Peyer's patch (tissue), 4 donors: ENCODE data around the gene MAPT. TPM values are rescaled to one million over a fixed set of nuclear protein-coding genes. Genes with fewer than 3 reads are reported as not detected.

Source experiments
- DNase-seq, 3 donors: peaks; one replicate each; pipeline ENCODE4 v3.0.0-alpha.2; 2017 to 2019
- H3K27ac ChIP-seq, 4 donors: fragments of 200-600 bp; sonication (generic); one replicate each; pipeline ENCODE4 v1.5.1; 2016 to 2019
- H3K27me3 ChIP-seq, 2 donors: fragments of 200-600 bp; sonication (generic); one replicate each; pipeline ENCODE4 v1.5.1; 2019
- H3K36me3 ChIP-seq, 3 donors: fragments of 200-600 bp; sonication (generic); one replicate each; pipeline ENCODE4 v1.5.1; 2016 to 2019
- H3K4me1 ChIP-seq, 4 donors: fragments of 200-600 bp; sonication (generic); one replicate each; pipeline ENCODE4 v1.5.1; 2016 to 2019
- H3K4me3 ChIP-seq, 4 donors: fragments of 200-600 bp; sonication (generic); 1 replicate in 3 of 4; 2 replicates in 1 of 4; pipeline ENCODE4 v1.5.1; 2016 to 2019; ENCODE audit warnings: mild to moderate bottlenecking in 1 of 4
- H3K9me3 ChIP-seq, 4 donors: fragments of 200-600 bp; sonication (generic); one replicate each; pipeline ENCODE4 v1.5.1; 2016 to 2019; ENCODE audit warnings: mild to moderate bottlenecking in 1 of 4
- POLR2A ChIP-seq, 2 donors: fragments of 450-650 bp; IDR thresholded peaks; one replicate each; pipeline ENCODE4 v1.5.1; 2017; ENCODE audit warnings: antibody characterized with exemption in 2 of 2, mild to moderate bottlenecking in 2 of 2, moderate library complexity in 2 of 2
- total RNA-seq, 4 donors: library from RNA; depleted of rRNA; stranded (reverse); fragments of >200 nt; gene quantifications; one replicate each; pipeline ENCODE4 v1.1.0, GENCODE V29; 2016
- TF ChIP-seq, protein P1 (sequence below), 6 experiments: fragments of 450-650 bp in 4 of 6; fragments of 200-600 bp in 2 of 6; sonication (generic) in 1 of 6; IDR thresholded peaks; one replicate each; pipeline ENCODE4 v1.5.1; 2017 to 2019; ENCODE audit warnings: antibody characterized with exemption in 6 of 6, mild to moderate bottlenecking in 3 of 6, moderate library complexity in 1 of 6

Gene MAPT
- total RNA-seq, 4 donors from 2014 or later: 0.35 to 1.6 (median 0.94) TPM; not detected in 1

DNA sequence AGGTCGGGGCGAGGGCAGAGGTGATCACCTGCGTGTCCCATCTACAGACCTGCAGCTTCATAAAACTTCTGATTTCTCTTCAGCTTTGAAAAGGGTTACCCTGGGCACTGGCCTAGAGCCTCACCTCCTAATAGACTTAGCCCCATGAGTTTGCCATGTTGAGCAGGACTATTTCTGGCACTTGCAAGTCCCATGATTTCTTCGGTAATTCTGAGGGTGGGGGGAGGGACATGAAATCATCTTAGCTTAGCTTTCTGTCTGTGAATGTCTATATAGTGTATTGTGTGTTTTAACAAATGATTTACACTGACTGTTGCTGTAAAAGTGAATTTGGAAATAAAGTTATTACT, 133.6 kb downstream of the MAPT start:
- Histone ChIP-seq H3K27me3 (no peaks in the 10 kb centered on the region), H3K4me1 (no peaks in the 10 kb centered on the region), H3K27ac (no peak overlapping the region), H3K4me3 (no peak overlapping the region), H3K9me3 (no peaks in the 10 kb centered on the region), H3K36me3 (peaks cover 0 to 64% (median 0%) of the 10 kb centered on the region in 3 donors)
- no peak for TF ChIP-seq POLR2A (IDR thresholded peaks at IDR 0.05)
- TF ChIP-seq, protein P1, sequence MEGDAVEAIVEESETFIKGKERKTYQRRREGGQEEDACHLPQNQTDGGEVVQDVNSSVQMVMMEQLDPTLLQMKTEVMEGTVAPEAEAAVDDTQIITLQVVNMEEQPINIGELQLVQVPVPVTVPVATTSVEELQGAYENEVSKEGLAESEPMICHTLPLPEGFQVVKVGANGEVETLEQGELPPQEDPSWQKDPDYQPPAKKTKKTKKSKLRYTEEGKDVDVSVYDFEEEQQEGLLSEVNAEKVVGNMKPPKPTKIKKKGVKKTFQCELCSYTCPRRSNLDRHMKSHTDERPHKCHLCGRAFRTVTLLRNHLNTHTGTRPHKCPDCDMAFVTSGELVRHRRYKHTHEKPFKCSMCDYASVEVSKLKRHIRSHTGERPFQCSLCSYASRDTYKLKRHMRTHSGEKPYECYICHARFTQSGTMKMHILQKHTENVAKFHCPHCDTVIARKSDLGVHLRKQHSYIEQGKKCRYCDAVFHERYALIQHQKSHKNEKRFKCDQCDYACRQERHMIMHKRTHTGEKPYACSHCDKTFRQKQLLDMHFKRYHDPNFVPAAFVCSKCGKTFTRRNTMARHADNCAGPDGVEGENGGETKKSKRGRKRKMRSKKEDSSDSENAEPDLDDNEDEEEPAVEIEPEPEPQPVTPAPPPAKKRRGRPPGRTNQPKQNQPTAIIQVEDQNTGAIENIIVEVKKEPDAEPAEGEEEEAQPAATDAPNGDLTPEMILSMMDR (IDR thresholded peaks at IDR 0.05): no peak
- DNase-seq: no peak

DNA sequence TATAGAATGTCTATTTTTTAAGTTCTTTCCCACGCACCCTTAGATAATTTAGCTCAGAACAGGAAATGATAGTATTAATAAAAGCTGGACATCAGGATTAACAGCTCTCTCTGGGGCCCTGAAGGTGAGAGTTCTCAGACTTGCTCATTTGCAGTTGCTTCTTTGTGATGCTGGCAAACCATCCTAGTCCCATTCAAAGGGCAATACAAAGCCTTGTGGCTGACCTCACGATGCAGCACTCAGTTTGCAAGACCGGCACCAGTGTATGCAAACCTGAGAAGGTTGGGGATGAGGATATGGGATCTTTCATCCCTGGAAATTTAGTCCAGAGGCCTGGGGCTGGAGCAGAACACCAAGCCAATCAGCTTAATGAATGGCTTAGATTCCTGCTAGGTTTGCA, 134.0 kb downstream of the MAPT start:
- H3K4me3 ChIP-seq: no peak overlapping the region
- H3K36me3 ChIP-seq: peaks cover 0 to 68% (median 0%) of the 10 kb centered on the region in 3 donors
- TF ChIP-seq, protein P1 (IDR thresholded peaks at IDR 0.05): no peak
- no peak for TF ChIP-seq POLR2A (IDR thresholded peaks at IDR 0.05)
- no peaks in the 10 kb centered on the region for H3K27me3 ChIP-seq
- no peaks in the 10 kb centered on the region for H3K9me3 ChIP-seq
- H3K4me1 ChIP-seq: no peaks in the 10 kb centered on the region
- no peak for DNase-seq
- H3K27ac ChIP-seq: no peak overlapping the region

DNA sequence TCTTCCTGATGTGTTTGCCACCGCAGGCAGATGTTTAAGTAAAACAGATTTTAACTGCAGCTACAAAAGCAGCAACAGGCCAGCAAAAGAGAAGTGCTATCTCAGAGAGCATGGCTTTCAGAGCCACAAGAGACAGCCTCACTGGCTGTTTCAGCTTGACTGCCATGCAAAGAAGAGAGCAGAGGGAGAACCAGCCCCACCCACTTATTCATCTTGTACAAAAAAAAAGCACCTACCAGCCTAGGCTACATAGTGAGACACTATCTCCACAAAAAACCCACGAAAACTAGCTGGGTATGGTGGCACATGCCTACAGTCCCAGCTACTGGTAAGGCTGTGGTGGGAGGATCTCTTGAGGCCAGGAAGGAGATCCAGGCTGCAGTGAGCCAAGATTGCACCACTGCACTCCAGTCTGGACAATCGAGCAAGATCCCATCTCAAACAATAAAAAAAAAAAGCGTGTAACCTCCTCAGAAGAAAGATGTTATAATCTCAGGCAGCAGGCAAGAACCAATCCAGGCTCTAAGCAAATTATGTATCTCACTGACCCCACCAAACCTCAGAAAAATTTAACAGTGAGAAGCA, 134.7 kb downstream of the MAPT start:
- Histone ChIP-seq H3K27me3 (no peaks in the 10 kb centered on the region), H3K9me3 (no peaks in the 10 kb centered on the region), H3K36me3 (peaks cover 0 to 75% (median 0%) of the 10 kb centered on the region in 3 donors), H3K4me1 (no peaks in the 10 kb centered on the region), H3K27ac (no peak overlapping the region), H3K4me3 (no peak overlapping the region)
- DNase-seq: no peak
- TF ChIP-seq, protein P1 (IDR thresholded peaks at IDR 0.05): no peak
- no peak for TF ChIP-seq POLR2A (IDR thresholded peaks at IDR 0.05)

- Histone ChIP-seq H3K4me3 (no peak overlapping the region), H3K9me3 (no peaks in the 10 kb centered on the region), H3K4me1 (no peaks in the 10 kb centered on the region), H3K27ac (no peak overlapping the region), H3K36me3 (peaks cover 0 to 80% (median 0%) of the 10 kb centered on the region in 3 donors), H3K27me3 (no peaks in the 10 kb centered on the region)
- no peak for TF ChIP-seq POLR2A (IDR thresholded peaks at IDR 0.05)
- TF ChIP-seq, protein P1 (IDR thresholded peaks at IDR 0.05): no peak
- DNase-seq: no peak
These were observed 135.3 kb downstream of the MAPT start for GRCh38 chr17:46029627-46030026.

DNA sequence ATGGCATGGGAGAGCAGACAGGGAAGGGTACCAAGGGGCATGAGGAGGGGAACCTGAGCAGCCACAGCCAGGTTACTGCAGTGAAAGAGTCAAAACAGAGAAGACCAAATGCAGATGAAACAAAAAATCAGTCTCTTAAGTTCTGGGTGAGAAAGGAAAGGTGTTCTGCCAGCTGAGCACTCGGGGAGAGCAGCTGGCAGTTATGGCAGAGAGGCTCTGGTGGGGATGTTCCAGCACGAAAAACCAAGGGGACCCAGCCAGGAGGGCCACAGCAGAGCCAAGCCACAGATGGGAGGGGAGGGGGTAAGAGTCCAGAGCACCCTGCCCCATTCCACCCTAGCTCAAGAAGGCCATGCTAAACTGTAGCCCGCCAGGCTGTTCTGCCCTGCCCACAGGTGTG, 136.4 kb downstream of the MAPT start:
- TF ChIP-seq, protein P1 (IDR thresholded peaks at IDR 0.05): no peak
- no peak for TF ChIP-seq POLR2A (IDR thresholded peaks at IDR 0.05)
- H3K9me3 ChIP-seq: no peaks in the 10 kb centered on the region
- H3K27me3 ChIP-seq: no peaks in the 10 kb centered on the region
- DNase-seq: no peak
- H3K36me3 ChIP-seq: peaks cover 0 to 92% (median 0%) of the 10 kb centered on the region in 3 donors
- peaks cover 0 to 8% (median 0%) of the 10 kb centered on the region in 4 donors for H3K4me1 ChIP-seq
- H3K4me3 ChIP-seq: no peak overlapping the region
- H3K27ac ChIP-seq: no peak overlapping the region

- no peak for TF ChIP-seq POLR2A (IDR thresholded peaks at IDR 0.05)
- TF ChIP-seq, protein P1 (IDR thresholded peaks at IDR 0.05): no peak
- DNase-seq: no peak
- no peak overlapping the region for H3K4me3 ChIP-seq
- no peak overlapping the region for H3K27ac ChIP-seq
- no peaks in the 10 kb centered on the region for H3K9me3 ChIP-seq
- peaks cover 0 to 8% (median 0%) of the 10 kb centered on the region in 4 donors for H3K4me1 ChIP-seq
- no peaks in the 10 kb centered on the region for H3K27me3 ChIP-seq
- H3K36me3 ChIP-seq: peaks cover 0 to 96% (median 0%) of the 10 kb centered on the region in 3 donors
These were observed 137.1 kb downstream of the MAPT start for GRCh38 chr17:46031440-46031839.
